GM19455 (cell line): Measurements from ENCODE around the gene POC1B.
A peak's percentile ranks its signal among the peaks of the same experiment; 100 is the strongest.

Experiments
- ATAC-seq: cut with Tn5 transposase; IDR thresholded peaks from one replicate; pipeline ENCODE4 v1.9.1; 2021; ENCODE audit not compliant: unreplicated experiment

The POC1B gene

GRCh38 chr12:89539426-89540223, 13.8 kb upstream of the POC1B start:
- ATAC-seq: no peak

- ATAC-seq: no peak
These were observed 13.1 kb upstream of the POC1B start for GRCh38 chr12:89538897-89539296.

- no peak for ATAC-seq
These were observed 11.5 kb upstream of the POC1B start for GRCh38 chr12:89537389-89537788.

- no peak for ATAC-seq
These were observed 3.9 kb upstream of the POC1B start for GRCh38 chr12:89529738-89530137.

GRCh38 chr12:89528434-89528833, 2.6 kb upstream of the POC1B start:
- no peak for ATAC-seq

- ATAC-seq: peak; percentile 39
These were observed 483 bp downstream of the POC1B start for GRCh38 chr12:89525305-89525823.

GRCh38 chr12:89524541-89525304, 1.1 kb downstream of the POC1B start, which contains the start of gene GALNT4:
Gene GALNT4 (minus strand): TSS chr12:89524796. CDS start chr12:89524549, 247 bp downstream.
- ATAC-seq: peak; percentile 72

- ATAC-seq: no peak
These were observed 1.9 kb downstream of the POC1B start for GRCh38 chr12:89523843-89524540.

- no peak for ATAC-seq
These were observed 2.5 kb downstream of the POC1B start for GRCh38 chr12:89523393-89523792.

- no peak for ATAC-seq
These were observed 4.3 kb downstream of the POC1B start for GRCh38 chr12:89521364-89522223.

GRCh38 chr12:89517720-89518119, 8.1 kb downstream of the POC1B start:
- ATAC-seq: no peak

GRCh38 chr12:89516633-89517032, 9.2 kb downstream of the POC1B start:
- ATAC-seq: no peak

GRCh38 chr12:89514751-89515150, 11.1 kb downstream of the POC1B start:
- peak; percentile 65 for ATAC-seq

GRCh38 chr12:89513544-89513943, 12.3 kb downstream of the POC1B start:
- ATAC-seq: no peak

GRCh38 chr12:89507015-89507824, 18.6 kb downstream of the POC1B start:
- ATAC-seq: no peak

- no peak for ATAC-seq
These were observed 19.8 kb downstream of the POC1B start for GRCh38 chr12:89506050-89506449.

GRCh38 chr12:89504560-89505346, 21.1 kb downstream of the POC1B start:
- no peak for ATAC-seq

GRCh38 chr12:89501793-89502192, 24.1 kb downstream of the POC1B start:
- no peak for ATAC-seq

GRCh38 chr12:89499857-89500256, 26.0 kb downstream of the POC1B start:
- ATAC-seq: no peak
